Osteoblast (primary cell): ENCODE data around the gene PSMC3IP. TPM values are rescaled to one million over a fixed set of nuclear protein-coding genes. Genes with fewer than 3 reads are reported as not detected.
A peak's percentile ranks its signal among the peaks of the same experiment; 100 is the strongest.
"Not testable (repeated sequence)": the region's sequence is repeated elsewhere in the genome, so short reads cannot be mapped to it uniquely, and the experiment has no call there.

ENCODE experiments used
- DNase-seq: peaks from one replicate; pipeline ENCODE4 v3.0.0; 2011; ENCODE audit warnings: low spot score, mixed read lengths; ENCODE audit not compliant: insufficient read length; ENCODE audit errors: missing footprints
- H2AFZ ChIP-seq: 2 replicates; pipeline ENCODE4 v1.6.0; 2011; ENCODE audit warnings: mild to moderate bottlenecking, low read length
- H3K27ac ChIP-seq: 2 replicates; pipeline ENCODE4 v1.5.1; 2011; ENCODE audit warnings: mild to moderate bottlenecking, low read depth, low read length, moderate library complexity
- H3K27me3 ChIP-seq: 2 replicates; pipeline ENCODE4 v1.6.0; 2012; ENCODE audit warnings: mild to moderate bottlenecking, control low read depth, inconsistent platforms, low read length, moderate library complexity; ENCODE audit not compliant: insufficient read depth
- H3K36me3 ChIP-seq: 2 replicates; pipeline ENCODE4 v1.5.1; 2011; ENCODE audit warnings: mild to moderate bottlenecking, low read length, control low read depth, moderate library complexity; ENCODE audit not compliant: insufficient read depth
- H3K4me1 ChIP-seq: 2 replicates; pipeline ENCODE4 v1.5.1; 2011; ENCODE audit warnings: mild to moderate bottlenecking, low read length, control low read depth, moderate library complexity; ENCODE audit not compliant: insufficient read depth
- H3K4me2 ChIP-seq: 2 replicates; pipeline ENCODE4 v1.6.0; 2011; ENCODE audit warnings: mild to moderate bottlenecking, low read length; ENCODE audit not compliant: insufficient read depth
- H3K4me3 ChIP-seq: fragments of 200-600 bp; sonication (generic); 3 replicates; pipeline ENCODE4 v1.5.1; 2012; ENCODE audit warnings: mild to moderate bottlenecking, low read length, inconsistent platforms; ENCODE audit not compliant: insufficient read depth
- H3K79me2 ChIP-seq: 2 replicates; pipeline ENCODE4 v1.6.0; 2012; ENCODE audit warnings: mild to moderate bottlenecking, low read length, control low read depth, inconsistent platforms; ENCODE audit not compliant: insufficient read depth
- H3K9me3 ChIP-seq: 2 replicates; pipeline ENCODE4 v1.5.1; 2011; ENCODE audit warnings: low read depth, low read length, control low read depth
- H4K20me1 ChIP-seq: 2 replicates; pipeline ENCODE4 v1.6.0; 2012; ENCODE audit warnings: mild to moderate bottlenecking, low read length, control low read depth; ENCODE audit not compliant: insufficient read depth
- CTCF ChIP-seq: IDR thresholded peaks from 2 replicates; pipeline ENCODE4 v1.5.1; 2011; ENCODE audit warnings: mild to moderate bottlenecking, low read depth, low read length, moderate library complexity; ENCODE audit errors: extremely low read depth
- total RNA-seq: library from RNA; depleted of rRNA; stranded (reverse); fragments of >200 nt; gene quantifications from 2 replicates; pipeline ENCODE4 v1.2.3, GENCODE V29; 2012

PSMC3IP gene
- total RNA-seq, 1 donor, result 1.8 TPM

GRCh38 chr17:42548993-42549755 is 28.4 kb downstream of the PSMC3IP start:
- Histone ChIP-seq H3K4me3 (no peak overlapping the region), H3K79me2 (peaks cover 6% of the 10 kb centered on the region), H4K20me1 (peaks cover 7% of the 10 kb centered on the region), H3K4me2 (peak overlapping the region; percentile 23), H2AFZ (no peak overlapping the region), H3K9me3 (no peaks in the 10 kb centered on the region), H3K27me3 (no peaks in the 10 kb centered on the region), H3K27ac (no peak overlapping the region), H3K4me1 (peaks cover 5% of the 10 kb centered on the region), H3K36me3 (peaks cover 2% of the 10 kb centered on the region)
- DNase-seq, result peak; percentile 82
- no peak for TF ChIP-seq CTCF

GRCh38 chr17:42548070-42548837 is 29.3 kb downstream of the PSMC3IP start:
- DNase-seq, result peak; percentile 90
- H3K4me2 ChIP-seq, result peak overlapping the region; percentile 23
- no peaks in the 10 kb centered on the region for H3K4me1 ChIP-seq
- no peak overlapping the region for H3K27ac ChIP-seq
- H4K20me1 ChIP-seq, result peaks cover 4% of the 10 kb centered on the region
- TF ChIP-seq CTCF, result no peak
- no peaks in the 10 kb centered on the region for H3K9me3 ChIP-seq
- no peak overlapping the region for H2AFZ ChIP-seq
- H3K79me2 ChIP-seq, result no peaks in the 10 kb centered on the region
- H3K4me3 ChIP-seq, result peak overlapping the region; percentile 28
- H3K36me3 ChIP-seq, result peaks cover 11% of the 10 kb centered on the region
- H3K27me3 ChIP-seq, result no peaks in the 10 kb centered on the region

GRCh38 chr17:42547698-42548069 is 29.8 kb downstream of the PSMC3IP start:
- H3K36me3 ChIP-seq, result peaks cover 17% of the 10 kb centered on the region
- H2AFZ ChIP-seq, result no peak overlapping the region
- H3K27ac ChIP-seq, result no peak overlapping the region
- H3K9me3 ChIP-seq, result no peaks in the 10 kb centered on the region
- no peaks in the 10 kb centered on the region for H3K27me3 ChIP-seq
- H4K20me1 ChIP-seq, result peaks cover 4% of the 10 kb centered on the region
- H3K4me3 ChIP-seq, result no peak overlapping the region
- H3K4me1 ChIP-seq, result no peaks in the 10 kb centered on the region
- DNase-seq, result peak; percentile 50
- TF ChIP-seq CTCF, result no peak
- no peaks in the 10 kb centered on the region for H3K79me2 ChIP-seq
- H3K4me2 ChIP-seq, result no peak overlapping the region

GRCh38 chr17:42547001-42547461 is 30.5 kb downstream of the PSMC3IP start:
- Histone ChIP-seq H3K4me2 (no peak overlapping the region), H4K20me1 (peaks cover 4% of the 10 kb centered on the region), H3K27me3 (no peaks in the 10 kb centered on the region), H3K79me2 (no peaks in the 10 kb centered on the region), H3K9me3 (no peaks in the 10 kb centered on the region), H3K27ac (no peak overlapping the region), H3K4me1 (no peaks in the 10 kb centered on the region), H3K36me3 (peaks cover 19% of the 10 kb centered on the region), H2AFZ (no peak overlapping the region), H3K4me3 (no peak overlapping the region)
- TF ChIP-seq CTCF, result no peak
- DNase-seq, result peak; percentile 83

- not testable (repeated sequence) for H3K4me3 ChIP-seq, H3K9me3 ChIP-seq, H4K20me1 ChIP-seq, H3K4me2 ChIP-seq, H3K4me1 ChIP-seq, H3K79me2 ChIP-seq, H3K27me3 ChIP-seq, H3K27ac ChIP-seq, H2AFZ ChIP-seq
- H3K36me3 ChIP-seq, result peaks cover 28% of the 10 kb centered on the region
- peak; percentile 17 for DNase-seq
Observed at GRCh38 chr17:42545755-42546505, 31.6 kb downstream of the PSMC3IP start.
